ENCODE data around the gene BTBD9. TPM values are rescaled to one million over a fixed set of nuclear protein-coding genes. Genes with fewer than 3 reads are reported as not detected.

The BTBD9 gene
- total and polyA plus RNA-seq, 2 of the 13 experiments (the other 11 are each of a cell fraction or from before 2014, with no cell fraction given) = 1.2 to 3.0 TPM

DNA sequence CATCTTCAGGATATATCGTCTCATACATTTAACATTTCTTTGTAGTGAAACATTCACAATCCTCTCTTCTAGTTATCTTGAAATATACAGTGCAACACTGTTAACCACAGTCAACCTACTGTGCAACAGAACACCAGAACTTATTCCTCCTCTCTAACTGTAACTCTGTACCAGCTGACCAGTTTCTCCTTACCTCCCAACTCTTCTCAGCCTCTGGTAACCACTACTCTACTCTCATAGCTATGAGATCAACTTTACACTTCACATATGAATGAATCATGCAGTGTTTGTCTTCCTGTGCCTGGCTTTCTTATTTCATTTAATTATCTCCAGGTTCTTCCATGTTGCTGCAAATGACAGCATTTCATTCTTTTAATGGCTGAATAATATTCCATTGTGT is 337.6 kb downstream of the BTBD9 start:
- Histone ChIP-seq H3K9me3 (ENCODE audit: low read length) (no peaks in the 10 kb centered on the region), H3K79me2 (ENCODE audit: insufficient read depth, low read length) (no peaks in the 10 kb centered on the region), H3K36me3 (replicated peaks in 1 of 2; ENCODE audit: control insufficient read depth in 1 of 2, insufficient read depth in 2 of 2, low read length in 2 of 2) (no peaks in the 10 kb centered on the region), H3K4me1 (ENCODE audit: insufficient read depth, low read length) (no peaks in the 10 kb centered on the region), H3K27me3 (ENCODE audit: control insufficient read depth in 1 of 2, insufficient read depth in 2 of 2, low read length in 2 of 2) (no peaks in the 10 kb centered on the region), H3K4me3 (replicated peaks in 1 of 3; ENCODE audit: insufficient read depth in 1 of 3, low read depth in 2 of 3, low read length in 3 of 3) (no peak overlapping the region), H3K4me2 (ENCODE audit: low read depth, low read length) (no peak overlapping the region), H4K20me1 (ENCODE audit: insufficient read depth, low read length) (no peaks in the 10 kb centered on the region), H2AFZ (ENCODE audit: low read length) (no peak overlapping the region), H3K27ac (ENCODE audit: extremely low read length, insufficient read depth, low read length) (no peak overlapping the region), H3K9ac (ENCODE audit: insufficient read depth, low read depth, low read length) (no peak overlapping the region)
- DNase-seq (ENCODE audit: low spot score) (no peak), FAIRE-seq (no peak), ATAC-seq (no peak)
- CTCF ChIA-PET (ENCODE audit: low intra/inter-chr PET ratio, low total read pairs) = no interaction called here
- POLR2A ChIA-PET = no interaction called here
- BruUV-seq (replicated peaks) = no TSS peak
- in situ Hi-C loops (cut with HindIII; ENCODE audit: extremely low pct_ligation_motif_present, low pct_unique_long_range_greater_than_20kb) (no loop called here), intact Hi-C loops (cut with micrococcal nuclease; ENCODE audit: unreplicated experiment) (no loop called here)
- 96% methylated on average over 1 of the region's 1 CpG for WGBS (ENCODE audit: low lambda C conversion rate)
- TF ChIP-seq FLYWCH1 (CRISPR knock-in tag; IDR thresholded peaks at IDR 0.05) = no peak
- no peak for TF ChIP-seq NFRKB (IDR thresholded peaks at IDR 0.05)
- TF ChIP-seq, protein P1, sequence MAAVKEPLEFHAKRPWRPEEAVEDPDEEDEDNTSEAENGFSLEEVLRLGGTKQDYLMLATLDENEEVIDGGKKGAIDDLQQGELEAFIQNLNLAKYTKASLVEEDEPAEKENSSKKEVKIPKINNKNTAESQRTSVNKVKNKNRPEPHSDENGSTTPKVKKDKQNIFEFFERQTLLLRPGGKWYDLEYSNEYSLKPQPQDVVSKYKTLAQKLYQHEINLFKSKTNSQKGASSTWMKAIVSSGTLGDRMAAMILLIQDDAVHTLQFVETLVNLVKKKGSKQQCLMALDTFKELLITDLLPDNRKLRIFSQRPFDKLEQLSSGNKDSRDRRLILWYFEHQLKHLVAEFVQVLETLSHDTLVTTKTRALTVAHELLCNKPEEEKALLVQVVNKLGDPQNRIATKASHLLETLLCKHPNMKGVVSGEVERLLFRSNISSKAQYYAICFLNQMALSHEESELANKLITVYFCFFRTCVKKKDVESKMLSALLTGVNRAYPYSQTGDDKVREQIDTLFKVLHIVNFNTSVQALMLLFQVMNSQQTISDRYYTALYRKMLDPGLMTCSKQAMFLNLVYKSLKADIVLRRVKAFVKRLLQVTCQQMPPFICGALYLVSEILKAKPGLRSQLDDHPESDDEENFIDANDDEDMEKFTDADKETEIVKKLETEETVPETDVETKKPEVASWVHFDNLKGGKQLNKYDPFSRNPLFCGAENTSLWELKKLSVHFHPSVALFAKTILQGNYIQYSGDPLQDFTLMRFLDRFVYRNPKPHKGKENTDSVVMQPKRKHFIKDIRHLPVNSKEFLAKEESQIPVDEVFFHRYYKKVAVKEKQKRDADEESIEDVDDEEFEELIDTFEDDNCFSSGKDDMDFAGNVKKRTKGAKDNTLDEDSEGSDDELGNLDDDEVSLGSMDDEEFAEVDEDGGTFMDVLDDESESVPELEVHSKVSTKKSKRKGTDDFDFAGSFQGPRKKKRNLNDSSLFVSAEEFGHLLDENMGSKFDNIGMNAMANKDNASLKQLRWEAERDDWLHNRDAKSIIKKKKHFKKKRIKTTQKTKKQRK (IDR thresholded peaks at IDR 0.05; ENCODE audit: low read length) = no peak
- TF ChIP-seq, protein P2, sequence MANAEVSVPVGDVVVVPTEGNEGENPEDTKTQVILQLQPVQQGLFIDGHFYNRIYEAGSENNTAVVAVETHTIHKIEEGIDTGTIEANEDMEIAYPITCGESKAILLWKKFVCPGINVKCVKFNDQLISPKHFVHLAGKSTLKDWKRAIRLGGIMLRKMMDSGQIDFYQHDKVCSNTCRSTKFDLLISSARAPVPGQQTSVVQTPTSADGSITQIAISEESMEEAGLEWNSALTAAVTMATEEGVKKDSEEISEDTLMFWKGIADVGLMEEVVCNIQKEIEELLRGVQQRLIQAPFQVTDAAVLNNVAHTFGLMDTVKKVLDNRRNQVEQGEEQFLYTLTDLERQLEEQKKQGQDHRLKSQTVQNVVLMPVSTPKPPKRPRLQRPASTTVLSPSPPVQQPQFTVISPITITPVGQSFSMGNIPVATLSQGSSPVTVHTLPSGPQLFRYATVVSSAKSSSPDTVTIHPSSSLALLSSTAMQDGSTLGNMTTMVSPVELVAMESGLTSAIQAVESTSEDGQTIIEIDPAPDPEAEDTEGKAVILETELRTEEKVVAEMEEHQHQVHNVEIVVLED (CRISPR knock-in tag; IDR thresholded peaks at IDR 0.05; ENCODE audit: borderline replicate concordance) = no peak
- TF ChIP-seq SIX4 (CRISPR knock-in tag; IDR thresholded peaks at IDR 0.05) = no peak
- no peak for TF ChIP-seq ZNF496 (CRISPR knock-in tag; IDR thresholded peaks at IDR 0.05; ENCODE audit: insufficient replicate concordance)
- no peak for TF ChIP-seq PCBP2 (optimal IDR thresholded peaks at IDR 0.05; ENCODE audit: low read depth, low read length, poor library complexity, severe bottlenecking)
- TF ChIP-seq, protein P3, sequence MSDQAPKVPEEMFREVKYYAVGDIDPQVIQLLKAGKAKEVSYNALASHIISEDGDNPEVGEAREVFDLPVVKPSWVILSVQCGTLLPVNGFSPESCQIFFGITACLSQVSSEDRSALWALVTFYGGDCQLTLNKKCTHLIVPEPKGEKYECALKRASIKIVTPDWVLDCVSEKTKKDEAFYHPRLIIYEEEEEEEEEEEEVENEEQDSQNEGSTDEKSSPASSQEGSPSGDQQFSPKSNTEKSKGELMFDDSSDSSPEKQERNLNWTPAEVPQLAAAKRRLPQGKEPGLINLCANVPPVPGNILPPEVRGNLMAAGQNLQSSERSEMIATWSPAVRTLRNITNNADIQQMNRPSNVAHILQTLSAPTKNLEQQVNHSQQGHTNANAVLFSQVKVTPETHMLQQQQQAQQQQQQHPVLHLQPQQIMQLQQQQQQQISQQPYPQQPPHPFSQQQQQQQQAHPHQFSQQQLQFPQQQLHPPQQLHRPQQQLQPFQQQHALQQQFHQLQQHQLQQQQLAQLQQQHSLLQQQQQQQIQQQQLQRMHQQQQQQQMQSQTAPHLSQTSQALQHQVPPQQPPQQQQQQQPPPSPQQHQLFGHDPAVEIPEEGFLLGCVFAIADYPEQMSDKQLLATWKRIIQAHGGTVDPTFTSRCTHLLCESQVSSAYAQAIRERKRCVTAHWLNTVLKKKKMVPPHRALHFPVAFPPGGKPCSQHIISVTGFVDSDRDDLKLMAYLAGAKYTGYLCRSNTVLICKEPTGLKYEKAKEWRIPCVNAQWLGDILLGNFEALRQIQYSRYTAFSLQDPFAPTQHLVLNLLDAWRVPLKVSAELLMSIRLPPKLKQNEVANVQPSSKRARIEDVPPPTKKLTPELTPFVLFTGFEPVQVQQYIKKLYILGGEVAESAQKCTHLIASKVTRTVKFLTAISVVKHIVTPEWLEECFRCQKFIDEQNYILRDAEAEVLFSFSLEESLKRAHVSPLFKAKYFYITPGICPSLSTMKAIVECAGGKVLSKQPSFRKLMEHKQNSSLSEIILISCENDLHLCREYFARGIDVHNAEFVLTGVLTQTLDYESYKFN (CRISPR knock-in tag; conservative IDR thresholded peaks at IDR 0.05) = no peak
- no peak for TF ChIP-seq CCDC6 (CRISPR knock-in tag; IDR thresholded peaks at IDR 0.05)
- TF ChIP-seq, protein P4, sequence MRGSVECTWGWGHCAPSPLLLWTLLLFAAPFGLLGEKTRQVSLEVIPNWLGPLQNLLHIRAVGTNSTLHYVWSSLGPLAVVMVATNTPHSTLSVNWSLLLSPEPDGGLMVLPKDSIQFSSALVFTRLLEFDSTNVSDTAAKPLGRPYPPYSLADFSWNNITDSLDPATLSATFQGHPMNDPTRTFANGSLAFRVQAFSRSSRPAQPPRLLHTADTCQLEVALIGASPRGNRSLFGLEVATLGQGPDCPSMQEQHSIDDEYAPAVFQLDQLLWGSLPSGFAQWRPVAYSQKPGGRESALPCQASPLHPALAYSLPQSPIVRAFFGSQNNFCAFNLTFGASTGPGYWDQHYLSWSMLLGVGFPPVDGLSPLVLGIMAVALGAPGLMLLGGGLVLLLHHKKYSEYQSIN (CRISPR knock-in tag; IDR thresholded peaks at IDR 0.05; ENCODE audit: borderline replicate concordance) = no peak
- no peak for TF ChIP-seq SAFB2 (CRISPR knock-in tag; IDR thresholded peaks at IDR 0.05; ENCODE audit: borderline replicate concordance, low read depth)
- no peak for TF ChIP-seq ZNF747 (CRISPR knock-in tag; IDR thresholded peaks at IDR 0.05; ENCODE audit: borderline replicate concordance)
- TF ChIP-seq, protein P5, sequence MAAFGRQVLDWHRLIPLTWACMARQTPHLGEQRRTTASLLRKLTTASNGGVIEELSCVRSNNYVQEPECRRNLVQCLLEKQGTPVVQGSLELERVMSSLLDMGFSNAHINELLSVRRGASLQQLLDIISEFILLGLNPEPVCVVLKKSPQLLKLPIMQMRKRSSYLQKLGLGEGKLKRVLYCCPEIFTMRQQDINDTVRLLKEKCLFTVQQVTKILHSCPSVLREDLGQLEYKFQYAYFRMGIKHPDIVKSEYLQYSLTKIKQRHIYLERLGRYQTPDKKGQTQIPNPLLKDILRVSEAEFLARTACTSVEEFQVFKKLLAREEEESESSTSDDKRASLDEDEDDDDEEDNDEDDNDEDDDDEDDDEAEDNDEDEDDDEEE (CRISPR knock-in tag; IDR thresholded peaks at IDR 0.05) = no peak
